GM12873 (cell line): ENCODE results near the gene DIO3.

ENCODE experiments used
- CTCF ChIP-seq: IDR thresholded peaks from 2 replicates; pipeline ENCODE4 v1.5.1; 2012; ENCODE audit warnings: low read depth, mild to moderate bottlenecking, moderate library complexity, low read length, control low read depth; ENCODE audit not compliant: insufficient read depth; ENCODE audit errors: missing control alignments

Gene DIO3

DNA sequence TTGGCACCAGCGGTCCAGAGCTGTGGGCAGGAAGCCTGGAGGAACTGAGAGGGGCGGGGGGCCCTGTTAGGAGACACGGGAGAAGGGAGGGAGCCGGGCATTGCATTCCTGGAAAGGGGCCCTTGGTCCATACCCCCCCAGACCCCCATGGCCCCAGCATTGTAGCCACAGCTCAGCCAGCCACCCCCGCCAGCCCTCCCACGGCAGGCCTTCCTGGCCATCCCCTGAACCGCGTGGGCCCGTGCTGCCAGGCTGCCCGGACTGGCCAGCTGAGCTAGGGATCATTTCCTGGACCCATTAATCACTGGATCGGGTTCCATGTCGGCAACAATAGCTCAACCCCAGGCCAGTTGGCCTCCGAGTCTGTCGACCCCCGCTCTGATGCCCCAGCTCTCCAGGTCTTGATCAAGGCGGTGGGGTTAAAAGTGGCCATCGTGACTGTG, 39.8 kb upstream of the DIO3 start:
- TF ChIP-seq CTCF: no peak

- no peak for TF ChIP-seq CTCF
These were observed 39.3 kb upstream of the DIO3 start for GRCh38 chr14:101521978-101522377.

GRCh38 chr14:101525640-101526527, 35.4 kb upstream of the DIO3 start:
- TF ChIP-seq CTCF: no peak

GRCh38 chr14:101527987-101528386, 33.3 kb upstream of the DIO3 start:
- TF ChIP-seq CTCF: no peak

DNA sequence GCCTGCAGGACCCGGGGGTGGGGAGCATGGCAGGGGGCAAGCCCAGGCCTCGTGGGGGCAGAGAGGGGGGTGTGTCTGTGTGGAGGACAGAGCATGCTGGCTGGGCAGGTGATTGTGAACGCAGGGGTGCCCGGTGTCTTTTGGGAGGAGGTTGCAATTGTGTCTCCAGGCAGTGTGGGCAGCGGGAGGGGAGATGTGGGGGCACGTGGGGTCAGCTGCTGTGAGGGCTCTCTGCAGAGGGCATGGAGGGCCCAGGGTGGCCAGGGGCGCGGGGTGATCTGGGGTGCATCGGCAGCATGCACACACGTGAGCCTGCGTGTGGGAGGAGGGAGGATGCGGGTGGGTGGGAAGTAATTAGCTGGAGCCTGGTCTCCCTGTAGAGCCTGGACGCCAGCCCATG, 32.2 kb upstream of the DIO3 start:
- TF ChIP-seq CTCF: no peak

- TF ChIP-seq CTCF: no peak
These were observed 27.1 kb upstream of the DIO3 start for GRCh38 chr14:101534198-101534597.

DNA sequence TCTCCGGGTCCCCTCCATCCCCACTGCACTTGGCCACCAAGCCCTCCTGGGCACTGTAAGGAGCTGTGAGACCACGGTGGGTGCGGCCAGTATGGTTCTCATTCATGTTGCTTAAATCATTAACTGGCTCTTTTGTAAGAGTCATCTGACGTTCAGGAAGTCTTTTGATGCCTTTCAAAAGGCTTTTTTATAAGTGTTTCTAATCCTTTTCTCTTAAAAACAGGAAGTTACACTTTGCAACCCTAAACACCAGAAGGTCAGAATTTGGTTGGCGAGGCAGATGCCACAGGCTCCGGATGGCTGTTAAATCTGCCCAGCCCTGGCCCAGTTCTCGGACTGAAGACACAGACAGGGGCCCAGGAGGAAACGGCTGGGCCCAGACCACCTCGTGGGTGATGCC, 26.1 kb upstream of the DIO3 start:
- no peak for TF ChIP-seq CTCF
